Right ventricle myocardium inferior (tissue), 1 donor: ENCODE measurements around the gene SLC23A2. TPM values are rescaled to one million over a fixed set of nuclear protein-coding genes. Genes with fewer than 3 reads are reported as not detected.
"Not testable (repeated sequence)": the region's sequence is repeated elsewhere in the genome, so short reads cannot be mapped to it uniquely, and the experiment has no call there.

Source experiments
- ATAC-seq: fragments of 200-7000 bp; cut with Tn5 transposase; one replicate; pipeline ENCODE4 v1.9.1; 2020; ENCODE audit warnings: mild to moderate bottlenecking, moderate library complexity
- DNase-seq: peaks from one replicate; pipeline ENCODE4 v3.0.0; 2021; ENCODE audit errors: missing footprints
- intact Hi-C: fragments of 100-400 bp; cut with DNase I; formaldehyde crosslinking; loops from one replicate; pipeline ENCODE4 v1.11.0; 2022
- total RNA-seq: library from RNA; stranded (reverse); fragmentation: NEBNext Ultra II Directional; extraction: Animal tissue kit (Norgen Biotek cat#: 25700); gene quantifications from one replicate; pipeline ENCODE4 v1.2.1, GENCODE V29; 2021
- donor health status: DM: no; HTN: yes; CAD: no; lungs with severe emphysema.

Gene SLC23A2
- total RNA-seq, 1 donor from 2014 or later = 6.7 TPM

GRCh38 chr20:5020760-5021159, 19.4 kb upstream of the SLC23A2 start:
- ATAC-seq = no peak
- intact Hi-C loops = no loop called here
- DNase-seq = no peak

- DNase-seq = no peak
- intact Hi-C loops = no loop called here
- no peak for ATAC-seq
These were observed 12.6 kb upstream of the SLC23A2 start for GRCh38 chr20:5013682-5014447.

GRCh38 chr20:5008759-5009158, 7.4 kb upstream of the SLC23A2 start:
- ATAC-seq = no peak
- intact Hi-C loops = loop anchor here (10.0 kb wide), 1 partner anchor 66 kb away; no protein-coding TSS in a partner anchor

GRCh38 chr20:5005326-5005725, 4.0 kb upstream of the SLC23A2 start:
- DNase-seq = no peak
- intact Hi-C loops = loop anchor here (10.0 kb wide), 1 partner anchor 69 kb away; no protein-coding TSS in a partner anchor

More at GRCh38 chr20:5008759-5009158, 7.4 kb upstream of the SLC23A2 start:
- DNase-seq = no peak

GRCh38 chr20:5004825-5005224, 3.5 kb upstream of the SLC23A2 start:
- intact Hi-C loops = loop anchor here (10.0 kb wide), 1 partner anchor 70 kb away; no protein-coding TSS in a partner anchor
- not testable (repeated sequence) for DNase-seq, ATAC-seq

More at GRCh38 chr20:5005326-5005725, 4.0 kb upstream of the SLC23A2 start:
- ATAC-seq = no peak

- intact Hi-C loops = loop anchor here (10.0 kb wide), 1 partner anchor 71 kb away; no protein-coding TSS in a partner anchor
- no peak for ATAC-seq
- no peak for DNase-seq
These were observed 2.3 kb upstream of the SLC23A2 start for GRCh38 chr20:5003626-5004025.

- ATAC-seq = no peak
- no peak for DNase-seq
- intact Hi-C loops = loop anchor here (10.0 kb wide), 1 partner anchor 73 kb away; no protein-coding TSS in a partner anchor
These were observed 735 bp upstream of the SLC23A2 start for GRCh38 chr20:5002077-5002413.

GRCh38 chr20:5000263-5001173, 792 bp downstream of the SLC23A2 start:
- intact Hi-C loops = loop anchor here (10.0 kb wide), 1 partner anchor 74 kb away; no protein-coding TSS in a partner anchor
- DNase-seq = peak; percentile 73
- peak; percentile 67 for ATAC-seq

- ATAC-seq (no peak), DNase-seq (no peak)
- intact Hi-C loops = loop anchor here (10.0 kb wide), 1 partner anchor 75 kb away; no protein-coding TSS in a partner anchor
These were observed 1.5 kb downstream of the SLC23A2 start for GRCh38 chr20:4999788-5000187.

- no peak for ATAC-seq
- intact Hi-C loops = no loop called here
These were observed 3.1 kb downstream of the SLC23A2 start for GRCh38 chr20:4998160-4998651.

GRCh38 chr20:4997222-4997621, 4.1 kb downstream of the SLC23A2 start:
- ATAC-seq = no peak
- DNase-seq = no peak
- intact Hi-C loops = no loop called here

More at GRCh38 chr20:4998160-4998651, 3.1 kb downstream of the SLC23A2 start:
- no peak for DNase-seq

- DNase-seq = no peak
- no peak for ATAC-seq
- intact Hi-C loops = no loop called here
These were observed 11.7 kb downstream of the SLC23A2 start for GRCh38 chr20:4989570-4989969.

- DNase-seq = no peak
- ATAC-seq = no peak
- intact Hi-C loops = no loop called here
These were observed 14.2 kb downstream of the SLC23A2 start for GRCh38 chr20:4987130-4987529.

- intact Hi-C loops = no loop called here
- DNase-seq = no peak
- no peak for ATAC-seq
These were observed 15.7 kb downstream of the SLC23A2 start for GRCh38 chr20:4985658-4986057.

- intact Hi-C loops = no loop called here
- DNase-seq = no peak
- ATAC-seq = no peak
These were observed 19.0 kb downstream of the SLC23A2 start for GRCh38 chr20:4982281-4982680.

- intact Hi-C loops = no loop called here
- ATAC-seq (no peak), DNase-seq (no peak)
These were observed 21.4 kb downstream of the SLC23A2 start for GRCh38 chr20:4979841-4980410.

- ATAC-seq (peak; percentile 39), DNase-seq (no peak)
- intact Hi-C loops = no loop called here
These were observed 23.0 kb downstream of the SLC23A2 start for GRCh38 chr20:4978050-4978918.

- ATAC-seq, DNase-seq, intact Hi-C loops: not testable (repeated sequence)
These were observed 25.3 kb downstream of the SLC23A2 start for GRCh38 chr20:4976014-4976413.
